ENCODE data around the gene BBS9.
"Not testable (repeated sequence)": the region's sequence is repeated elsewhere in the genome, so short reads cannot be mapped to it uniquely, and the experiment has no call there.

BBS9 gene

DNA sequence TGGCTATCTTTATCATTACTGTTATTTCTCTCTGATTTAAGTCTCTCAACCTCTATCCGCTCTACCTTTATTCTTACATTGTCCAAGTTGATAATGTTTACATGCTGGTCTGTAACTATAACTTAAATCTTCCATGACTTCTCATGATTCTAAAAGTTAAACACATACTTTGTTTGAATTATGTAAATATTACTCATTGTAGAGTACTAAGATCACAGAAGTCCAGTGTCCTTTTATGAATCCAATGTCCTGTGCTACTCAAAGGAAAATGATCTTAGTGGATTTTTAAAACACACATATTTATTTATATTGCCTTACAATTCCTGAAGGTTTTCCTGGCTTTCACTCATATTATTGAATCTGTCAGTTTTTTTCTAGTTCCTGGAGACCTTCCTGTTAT lies 70.9 kb downstream of the BBS9 start:
- DNase-seq: no peak

- no peak for DNase-seq
Observed at GRCh38 chr7:33201821-33202220, 72.5 kb downstream of the BBS9 start.

DNA sequence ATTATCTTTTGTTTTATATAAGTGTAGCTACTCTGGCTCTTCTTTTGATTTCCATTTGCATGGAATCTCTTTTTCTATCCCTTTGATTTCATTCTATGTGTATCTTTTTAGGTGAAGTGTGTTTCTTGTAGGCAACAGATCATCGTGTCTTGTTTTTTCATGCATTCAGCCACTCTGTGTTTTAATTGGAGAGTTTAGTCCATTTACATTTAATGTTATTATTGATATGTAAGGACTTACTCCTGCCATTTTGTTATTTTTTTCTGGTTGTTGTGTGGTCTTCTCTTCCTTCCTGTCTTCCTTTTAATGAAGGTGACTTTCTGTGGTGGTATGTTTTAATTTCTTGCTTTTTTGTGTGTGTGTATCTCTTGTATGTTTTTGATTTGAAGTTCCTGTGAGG lies 81.6 kb downstream of the BBS9 start:
- no peak for DNase-seq

- DNase-seq: no peak
Observed at GRCh38 chr7:33212144-33212543, 82.8 kb downstream of the BBS9 start.

- DNase-seq: peak in 1 of 2 experiments; percentile 11
Observed at GRCh38 chr7:33215992-33216391, 86.6 kb downstream of the BBS9 start.

GRCh38 chr7:33217595-33217994 lies 88.2 kb downstream of the BBS9 start:
- DNase-seq: no peak

GRCh38 chr7:33218841-33219535 lies 89.6 kb downstream of the BBS9 start:
- not testable (repeated sequence) for DNase-seq

GRCh38 chr7:33220231-33220630 lies 90.9 kb downstream of the BBS9 start:
- no peak for DNase-seq

- no peak for DNase-seq
Observed at GRCh38 chr7:33221390-33221789, 92.0 kb downstream of the BBS9 start.

DNA sequence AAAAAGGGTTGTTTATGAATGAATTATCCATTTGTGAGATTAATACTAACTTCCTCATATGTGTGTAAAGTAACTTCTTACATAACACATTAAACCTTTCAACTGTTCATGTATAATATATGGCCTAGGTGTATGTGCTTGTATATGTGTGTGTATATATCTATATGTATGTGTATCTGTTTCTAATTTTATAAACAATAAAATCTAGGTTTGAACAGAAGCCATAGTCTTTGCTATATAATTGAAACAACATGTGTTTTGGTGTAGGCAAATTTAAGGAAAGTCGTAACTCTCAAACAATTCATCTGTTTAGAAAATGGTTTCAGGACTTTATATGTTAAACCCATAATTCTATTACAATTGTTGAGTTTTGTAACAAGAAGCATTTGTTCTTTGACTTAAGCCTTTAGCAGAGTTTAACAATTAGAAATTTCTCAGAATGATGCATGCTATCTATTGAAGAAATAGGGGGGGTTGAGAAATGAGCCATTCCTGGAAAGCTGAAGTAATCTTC lies 103.3 kb downstream of the BBS9 start:
- DNase-seq: no peak

GRCh38 chr7:33233659-33234058 lies 104.3 kb downstream of the BBS9 start:
- DNase-seq: no peak

GRCh38 chr7:33237036-33237435 lies 107.7 kb downstream of the BBS9 start:
- DNase-seq: peak; percentile 23 to 37

GRCh38 chr7:33243319-33243881 lies 114.0 kb downstream of the BBS9 start:
- DNase-seq: peak; percentile 81 to 88

DNA sequence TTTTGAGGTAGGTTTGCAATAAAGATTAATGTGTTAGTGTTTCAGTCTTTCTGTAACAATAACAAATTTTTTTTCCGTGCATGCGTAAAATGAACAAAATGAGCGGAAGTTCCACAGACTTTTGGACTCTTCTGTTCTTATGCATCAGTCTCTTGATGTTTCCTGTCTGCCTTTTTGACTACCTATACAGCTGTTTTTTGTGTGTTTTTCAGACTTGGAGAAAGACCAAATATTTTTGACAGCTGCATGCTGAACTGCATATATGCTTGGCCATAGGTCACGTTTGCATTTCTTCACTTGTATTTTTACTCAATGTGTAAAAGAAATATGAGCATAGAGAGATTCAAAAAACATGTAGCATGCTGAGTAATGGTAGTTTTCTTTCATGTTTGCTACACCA lies 119.3 kb downstream of the BBS9 start:
- DNase-seq: no peak

- no peak for DNase-seq
Observed at GRCh38 chr7:33250421-33250871, 121.1 kb downstream of the BBS9 start.

GRCh38 chr7:33251301-33251700 lies 121.9 kb downstream of the BBS9 start:
- DNase-seq: no peak

DNA sequence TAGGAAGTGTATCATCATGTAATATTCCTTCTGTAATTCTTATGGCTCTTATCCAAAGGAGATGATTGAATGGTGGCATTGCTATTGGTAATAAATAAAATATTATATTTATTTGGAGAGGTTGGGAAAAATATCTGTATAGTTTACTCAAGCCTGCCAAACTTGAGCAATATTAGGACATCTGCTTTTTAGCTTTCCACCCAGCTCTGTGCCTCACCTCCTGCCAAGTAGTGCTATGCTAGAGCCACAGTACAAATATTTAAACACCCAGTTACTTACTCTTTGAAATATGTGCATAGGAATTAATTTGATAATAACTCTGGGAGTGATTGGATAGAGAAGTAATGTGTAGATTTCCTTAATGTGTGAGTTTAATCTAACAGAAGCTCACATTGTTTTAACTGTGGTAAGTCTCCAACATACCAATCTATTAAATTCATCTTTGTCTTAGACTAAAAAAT lies 129.2 kb downstream of the BBS9 start:
- no peak for DNase-seq

GRCh38 chr7:33261585-33261984 lies 132.2 kb downstream of the BBS9 start:
- DNase-seq: no peak

- DNase-seq: no peak
Observed at GRCh38 chr7:33262476-33262875, 133.1 kb downstream of the BBS9 start.

DNA sequence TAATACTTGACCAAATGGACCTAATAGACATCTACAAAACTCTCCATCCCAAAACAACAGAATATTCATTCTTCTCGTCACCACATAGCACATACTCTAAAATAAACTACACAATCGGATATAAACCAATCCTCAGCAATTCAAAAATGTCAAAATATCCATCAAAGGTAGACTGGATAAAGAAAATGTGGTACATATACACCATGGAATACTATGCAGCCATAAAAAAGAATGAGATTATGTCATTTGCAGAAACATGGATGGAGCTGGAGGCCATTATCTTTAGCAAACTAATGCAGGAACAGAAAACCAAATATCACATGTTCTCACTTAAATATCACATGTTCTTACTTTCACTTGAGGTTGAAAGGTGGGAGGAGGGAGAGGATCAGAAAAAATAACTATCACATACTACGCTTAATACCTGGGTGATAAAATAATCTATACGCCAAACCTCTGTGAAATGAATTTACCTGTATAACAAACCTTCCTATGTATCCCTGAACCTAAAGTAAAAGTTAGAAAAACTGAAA lies 142.5 kb downstream of the BBS9 start:
- DNase-seq: not testable (repeated sequence)

- no peak for DNase-seq
Observed at GRCh38 chr7:33273356-33273755, 144.0 kb downstream of the BBS9 start.

DNA sequence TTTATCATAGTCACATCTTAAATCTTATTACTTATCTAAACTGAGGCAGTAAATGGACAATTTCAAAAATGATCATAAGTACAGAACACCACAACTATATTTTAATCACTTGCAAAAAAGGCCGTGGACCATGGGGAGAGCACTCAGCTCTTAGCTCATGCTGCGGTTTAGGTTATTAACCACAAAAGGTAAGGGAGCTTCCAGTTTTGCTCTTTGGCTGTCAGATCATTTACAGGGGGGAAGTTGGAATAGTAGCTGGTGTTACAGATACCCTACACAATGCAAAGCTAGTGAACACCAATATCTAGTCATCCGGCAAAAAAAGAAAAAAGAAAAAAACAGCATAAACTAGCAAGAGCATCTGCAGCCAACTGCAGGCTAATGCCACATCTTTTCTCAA lies 147.0 kb downstream of the BBS9 start:
- DNase-seq: no peak

DNA sequence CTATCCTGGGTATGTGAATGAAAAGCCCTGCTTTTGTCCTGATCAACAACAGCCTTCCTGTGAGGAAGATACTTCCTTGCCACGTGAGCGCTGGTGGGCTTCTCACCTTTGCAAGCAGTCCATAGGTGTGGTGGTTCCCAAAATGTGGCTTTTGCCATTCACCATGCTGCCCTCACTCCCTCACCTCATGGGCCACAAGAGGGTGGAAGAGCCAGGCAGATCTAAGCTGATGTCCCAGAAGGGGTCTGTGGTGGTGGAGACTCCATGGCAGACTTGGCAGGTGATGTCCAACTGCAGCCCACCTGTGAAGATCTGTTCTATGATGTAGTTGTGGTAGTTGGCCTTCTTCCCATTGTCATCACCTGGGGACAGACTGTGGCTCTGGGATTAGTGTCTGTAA lies 147.4 kb downstream of the BBS9 start:
- DNase-seq: no peak

- no peak for DNase-seq
Observed at GRCh38 chr7:33278095-33278494, 148.7 kb downstream of the BBS9 start.

Measured in Kasumi-1 (cell line).